NCI-H2029 treated with DMSO at 0.1 percent for 48 hours (cell line): Measurements from ENCODE around the gene DNAJC4.

Source experiments
- DNase-seq: peaks from one replicate; lab custom pipeline; 2025; lab: John Stamatoyannopoulos, UW

DNAJC4 gene

GRCh38 chr11:64259533-64260067, 29.3 kb downstream of the DNAJC4 start:
- DNase-seq: no peak

- no peak for DNase-seq
Measured at GRCh38 chr11:64260147-64260708, 29.9 kb downstream of the DNAJC4 start.

- DNase-seq: no peak
Measured at GRCh38 chr11:64261556-64262080, 31.3 kb downstream of the DNAJC4 start.

- no peak for DNase-seq
Measured at GRCh38 chr11:64262271-64263002, 32.1 kb downstream of the DNAJC4 start.

GRCh38 chr11:64263021-64263946, 32.9 kb downstream of the DNAJC4 start:
- DNase-seq: no peak

- DNase-seq: no peak
Measured at GRCh38 chr11:64263947-64264317, 33.6 kb downstream of the DNAJC4 start.

GRCh38 chr11:64264371-64264852, 34.1 kb downstream of the DNAJC4 start:
- no peak for DNase-seq

GRCh38 chr11:64265176-64266160, 35.1 kb downstream of the DNAJC4 start:
- no peak for DNase-seq

- DNase-seq: no peak
Measured at GRCh38 chr11:64266339-64266738, 36.0 kb downstream of the DNAJC4 start.

GRCh38 chr11:64267207-64267945, 37.0 kb downstream of the DNAJC4 start:
- no peak for DNase-seq

GRCh38 chr11:64268025-64268892, 37.9 kb downstream of the DNAJC4 start:
- DNase-seq: peak; percentile 50

GRCh38 chr11:64268893-64269539, 38.7 kb downstream of the DNAJC4 start:
- DNase-seq: no peak

- DNase-seq: peak; percentile 94
Measured at GRCh38 chr11:64269540-64270220, 39.3 kb downstream of the DNAJC4 start.

GRCh38 chr11:64275031-64275800, 44.9 kb downstream of the DNAJC4 start:
- no peak for DNase-seq

- no peak for DNase-seq
Measured at GRCh38 chr11:64275841-64276240, 45.5 kb downstream of the DNAJC4 start.

- no peak for DNase-seq
Measured at GRCh38 chr11:64276653-64277431, 46.5 kb downstream of the DNAJC4 start.
